ENCODE results near the gene UVRAG.

Gene UVRAG

GRCh38 chr11:75810637-75811390, 4.2 kb upstream of the UVRAG start:
- no peak for DNase-seq

DNA sequence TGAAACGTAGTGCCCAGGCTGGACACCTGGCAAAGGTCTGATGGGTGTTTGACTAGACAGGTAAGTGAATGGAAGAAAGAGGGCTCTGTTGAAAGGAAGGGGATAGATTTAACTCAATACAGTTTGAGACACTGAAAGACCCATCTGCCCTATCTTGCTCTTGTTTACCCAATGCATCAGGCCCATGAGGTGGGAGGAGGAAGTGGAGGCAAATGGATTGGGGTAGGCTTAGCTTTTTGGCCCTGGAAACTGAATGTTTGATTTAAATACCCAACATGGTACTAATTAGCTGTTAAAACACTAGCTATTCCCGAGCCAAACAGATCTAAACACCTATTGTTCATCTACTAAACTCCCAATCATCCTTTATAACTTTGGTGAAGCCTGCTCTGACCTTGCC, 3.5 kb upstream of the UVRAG start:
- no peak for DNase-seq

DNA sequence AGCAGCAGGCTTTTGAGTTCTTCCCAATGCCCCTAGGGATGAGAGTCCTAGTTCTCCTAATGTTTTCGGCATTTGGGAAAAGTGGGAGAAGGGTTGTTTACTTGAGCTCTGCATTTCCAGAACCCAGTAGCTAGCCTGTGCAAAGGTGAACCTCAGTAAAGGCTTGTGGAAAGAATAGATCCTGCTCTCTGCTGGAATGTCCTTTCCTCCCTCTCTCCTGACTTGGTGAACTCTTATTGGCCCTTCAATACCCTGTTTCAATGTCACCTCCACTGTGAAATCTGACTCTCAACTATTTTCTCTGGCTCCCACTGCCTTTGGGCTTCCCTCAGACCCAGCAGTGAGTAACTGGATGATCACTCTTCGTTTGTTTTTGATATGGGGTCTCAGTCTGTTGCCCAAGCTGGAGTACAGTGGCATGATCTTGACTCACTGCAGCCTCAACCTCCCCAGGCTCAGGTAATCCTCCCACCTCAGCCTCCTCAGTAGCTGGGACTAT, 2.4 kb upstream of the UVRAG start:
- DNase-seq: no peak

- DNase-seq: no peak
Observed at GRCh38 chr11:75813124-75813523, 1.9 kb upstream of the UVRAG start.

DNA sequence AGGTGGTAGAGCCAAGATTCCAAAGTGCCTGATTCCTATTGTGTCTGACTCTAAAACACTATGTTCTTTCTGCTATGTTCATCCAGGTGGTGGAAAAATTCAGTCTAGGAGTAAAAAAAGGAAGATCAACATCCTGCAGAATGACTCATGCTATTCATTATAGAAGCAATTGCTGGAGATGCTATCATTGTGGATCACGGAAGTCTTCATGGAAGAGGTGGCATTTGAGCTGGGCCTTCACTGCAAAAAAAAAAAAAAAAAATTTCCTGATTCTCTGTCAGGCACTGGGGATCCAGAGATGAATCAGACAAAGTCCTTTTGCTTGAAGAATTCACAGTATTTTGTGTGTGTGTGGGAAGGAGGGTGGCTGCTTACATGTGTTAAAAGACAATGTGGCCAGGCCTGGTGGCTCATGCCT, 1.4 kb upstream of the UVRAG start:
- no peak for DNase-seq

DNA sequence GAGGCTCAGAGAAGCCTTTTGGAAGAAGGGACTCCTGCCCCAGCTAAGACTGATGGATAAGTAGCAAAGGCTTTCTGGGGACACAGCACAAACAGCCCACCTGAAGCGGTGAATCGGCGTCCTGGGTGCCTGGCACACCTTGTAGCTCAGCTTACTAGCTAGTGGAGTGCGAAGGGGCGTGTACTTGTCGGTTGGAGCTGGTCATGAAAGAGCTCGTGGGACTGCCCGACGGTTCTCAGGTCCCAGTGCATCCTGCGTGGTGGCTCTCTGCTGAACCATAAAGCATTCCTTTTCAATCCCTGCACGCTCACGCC, 690 bp upstream of the UVRAG start:
- DNase-seq: no peak

DNA sequence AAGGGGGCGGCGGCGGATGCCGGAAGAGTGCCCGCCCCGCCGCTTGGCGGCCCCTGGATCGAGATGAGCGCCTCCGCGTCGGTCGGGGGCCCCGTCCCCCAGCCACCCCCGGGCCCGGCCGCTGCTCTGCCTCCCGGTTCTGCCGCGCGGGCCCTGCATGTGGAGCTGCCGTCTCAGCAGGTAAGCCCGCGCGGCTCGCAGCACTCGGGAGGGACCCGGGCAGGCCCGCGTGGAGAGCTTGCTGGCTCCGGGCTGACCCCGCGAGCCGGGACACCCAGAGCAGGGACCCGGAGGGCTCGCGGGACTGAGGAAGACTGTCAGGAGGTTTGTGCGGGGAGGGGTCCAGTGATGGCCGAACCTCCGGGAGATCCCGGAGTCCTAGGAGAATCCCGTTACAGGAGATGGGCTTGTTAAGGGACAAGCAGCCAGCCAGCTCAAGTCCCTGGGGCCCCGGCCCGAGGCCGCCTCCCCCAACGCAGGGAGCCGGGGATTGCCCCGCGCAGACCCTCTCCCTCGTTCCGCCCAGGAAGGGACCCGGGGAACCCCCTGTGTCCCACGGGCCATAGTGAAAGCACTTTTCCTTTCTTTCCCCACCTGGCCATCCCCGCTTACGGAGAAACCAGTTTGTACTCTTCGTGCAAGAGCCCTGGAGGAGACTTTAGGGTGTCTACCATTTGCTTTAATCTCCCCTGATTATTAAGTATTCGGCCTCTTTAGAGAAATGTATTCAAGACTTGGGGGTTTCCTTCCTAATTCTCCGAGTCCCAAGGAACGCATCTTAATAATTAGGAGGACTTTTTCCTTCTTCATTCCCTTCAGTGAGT, 547 bp downstream of the UVRAG start:
- DNase-seq: peak; percentile 58

GRCh38 chr11:75816561-75817239, 1.7 kb downstream of the UVRAG start:
- DNase-seq: peak; percentile 86

- DNase-seq: no peak
Observed at GRCh38 chr11:75820645-75821044, 5.6 kb downstream of the UVRAG start.

DNA sequence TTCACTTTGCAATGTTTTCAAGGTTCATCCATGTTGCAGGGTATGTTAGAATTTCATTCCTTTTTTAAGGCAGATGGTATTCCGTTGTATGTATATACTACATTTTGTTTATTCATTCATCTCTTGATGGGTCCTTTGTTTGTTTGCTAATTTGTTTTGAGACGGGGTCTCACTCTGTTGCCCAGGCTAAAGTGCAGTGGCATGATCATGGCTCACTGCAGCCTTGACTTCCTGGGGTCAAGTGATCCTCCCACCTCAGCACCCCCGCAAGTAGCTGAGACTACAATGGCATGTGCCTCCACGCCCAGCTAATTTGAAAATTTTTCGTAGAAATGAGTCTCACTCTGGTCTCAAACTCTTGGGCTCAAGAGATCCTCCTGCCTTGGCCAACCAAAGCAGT, 6.2 kb downstream of the UVRAG start:
- no peak for DNase-seq

- no peak for DNase-seq
Observed at GRCh38 chr11:75822541-75822940, 7.5 kb downstream of the UVRAG start.

DNA sequence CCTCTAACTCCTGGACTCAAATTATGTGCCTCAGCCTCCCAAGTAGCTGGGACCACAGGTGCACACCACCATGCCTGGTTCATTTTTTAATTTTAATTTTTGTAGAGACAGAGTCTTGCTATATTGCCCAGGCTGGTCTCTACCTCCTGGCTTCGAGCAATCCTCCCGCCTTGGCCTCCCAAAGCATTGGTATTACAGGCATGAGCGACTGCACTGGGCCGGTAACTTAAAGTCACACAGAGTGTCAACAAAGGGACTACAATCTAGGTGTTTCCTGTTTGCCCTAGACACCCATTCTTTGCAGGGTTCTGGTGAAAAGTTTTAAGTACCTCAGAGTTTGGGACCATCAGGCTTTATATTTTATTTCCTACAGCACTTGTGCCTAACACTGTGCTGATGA, 8.4 kb downstream of the UVRAG start:
- no peak for DNase-seq

GRCh38 chr11:75823946-75824345, 8.9 kb downstream of the UVRAG start:
- no peak for DNase-seq

DNA sequence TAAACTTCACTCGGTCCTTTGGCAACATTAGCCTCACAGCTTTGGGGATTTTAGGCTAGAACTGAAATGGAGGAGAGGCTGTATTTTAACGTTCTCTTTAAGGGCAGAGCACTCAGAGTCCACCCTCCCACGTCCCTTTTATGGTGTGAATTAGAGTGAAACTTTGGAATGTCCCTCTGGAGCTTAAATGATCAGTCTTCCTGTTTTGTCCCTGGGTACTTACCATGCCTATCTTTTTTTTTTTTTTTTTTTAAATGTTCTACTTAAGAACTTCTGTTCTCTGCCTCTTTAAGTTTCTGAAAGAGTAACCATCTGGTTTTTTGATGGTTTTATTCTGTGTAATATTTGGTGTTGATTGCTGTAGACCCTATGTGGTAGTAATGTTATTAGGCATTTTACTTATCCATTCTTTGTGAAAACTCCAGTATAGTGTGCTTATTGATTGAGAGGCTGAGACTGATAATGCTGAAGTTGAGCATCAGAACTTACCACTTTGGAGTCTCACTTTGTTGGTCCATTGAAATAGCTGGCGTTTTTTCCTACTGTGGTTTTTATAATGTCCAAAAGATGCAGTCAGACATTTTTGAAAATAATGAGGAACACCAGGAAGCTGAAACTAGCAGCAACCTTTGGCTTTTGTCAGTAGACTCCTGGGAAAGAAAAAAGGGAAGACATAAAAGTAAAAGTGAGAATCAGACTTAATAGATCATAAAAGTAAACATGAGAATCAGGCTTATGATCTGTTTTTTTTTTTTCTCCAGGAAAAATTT, 11.6 kb downstream of the UVRAG start:
- no peak for DNase-seq

DNA sequence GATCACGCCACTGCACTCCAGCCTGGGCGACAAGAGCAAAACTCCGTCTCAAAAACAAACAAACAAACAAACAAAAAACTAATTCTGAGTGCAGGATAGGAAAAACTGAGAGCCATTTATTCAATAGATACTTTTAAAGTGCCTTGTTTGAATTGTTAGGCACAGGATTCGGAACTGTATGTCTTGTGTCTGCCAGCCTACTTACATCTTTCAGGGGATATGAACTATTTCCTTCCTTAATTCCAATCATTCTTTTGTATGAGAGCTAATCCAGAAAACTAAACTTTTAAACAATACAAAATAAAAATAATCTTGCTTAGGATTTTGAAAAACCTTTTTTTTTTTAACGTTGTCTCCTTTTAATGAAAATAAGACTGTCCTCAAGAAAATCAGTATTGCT, 12.6 kb downstream of the UVRAG start:
- no peak for DNase-seq

DNA sequence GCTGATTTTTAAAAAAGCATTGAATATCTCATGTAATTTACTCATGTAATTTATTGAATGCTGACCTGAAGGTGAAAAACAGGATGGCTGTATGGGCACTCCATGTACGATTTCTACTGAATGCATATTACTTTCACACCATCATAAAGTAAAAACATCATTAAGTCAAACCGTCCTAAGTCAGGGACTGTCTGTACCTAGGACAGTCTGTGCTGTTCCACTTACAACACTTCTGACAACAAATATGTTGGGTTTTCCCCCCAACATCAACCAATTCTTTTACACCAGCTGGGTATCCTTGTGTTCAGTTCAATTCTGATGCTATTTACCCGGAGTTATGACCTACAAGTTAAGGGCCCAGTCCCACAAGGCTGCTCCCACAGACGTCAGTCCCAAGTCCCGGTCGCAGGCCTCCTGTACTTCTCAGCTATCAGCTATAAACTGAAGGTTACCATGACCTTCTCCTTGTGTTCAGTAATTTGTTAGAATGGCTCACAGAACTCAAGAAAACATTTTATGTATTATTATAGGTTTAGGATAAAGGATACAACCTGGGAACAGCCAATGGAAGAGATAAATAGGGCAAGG, 17.0 kb downstream of the UVRAG start:
- DNase-seq: no peak

GRCh38 chr11:75834728-75835127, 19.7 kb downstream of the UVRAG start:
- DNase-seq: no peak

- no peak for DNase-seq
Observed at GRCh38 chr11:75836417-75836816, 21.4 kb downstream of the UVRAG start.

GRCh38 chr11:75839851-75840250, 24.8 kb downstream of the UVRAG start:
- DNase-seq: no peak

DNA sequence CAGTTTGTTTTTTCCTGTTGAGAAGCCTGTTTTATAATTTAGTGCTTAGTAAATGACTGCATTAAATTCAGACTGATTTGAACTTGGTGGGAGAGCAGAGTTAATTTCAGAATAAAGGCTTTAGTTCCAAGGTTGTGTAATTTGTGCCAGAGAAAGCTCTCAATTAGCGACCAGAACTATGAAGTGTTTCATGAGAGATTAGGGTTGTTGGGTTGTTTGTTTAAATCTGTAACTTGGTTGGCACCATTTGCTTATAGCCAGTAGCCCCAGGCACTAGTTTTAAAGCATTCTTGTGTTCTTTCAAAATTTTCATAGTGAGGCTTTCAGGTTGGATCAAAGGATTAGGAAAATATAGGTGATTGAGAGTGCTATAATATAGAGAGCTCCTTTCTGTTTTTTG, 25.5 kb downstream of the UVRAG start:
- no peak for DNase-seq

- DNase-seq: no peak
Observed at GRCh38 chr11:75841739-75842138, 26.7 kb downstream of the UVRAG start.

GRCh38 chr11:75845324-75845723, 30.3 kb downstream of the UVRAG start:
- no peak for DNase-seq

- peak; percentile 24 for DNase-seq
Observed at GRCh38 chr11:75849894-75850293, 34.9 kb downstream of the UVRAG start.
